OCI-LY1 (cell line): ENCODE measurements around the gene KAT2B.

Experiments
- H2AFZ ChIP-seq: fragments of 200-600 bp; sonication (generic), shearing (Covaris generic); 2 replicates; pipeline ENCODE4 v1.6.0; 2014; ENCODE audit warnings: antibody characterized with exemption, mild to moderate bottlenecking, low read length
- H3F3A ChIP-seq: fragments of 200-600 bp; sonication (generic), shearing (Covaris generic); 2 replicates; pipeline ENCODE4 v1.6.0; 2014; ENCODE audit warnings: mild to moderate bottlenecking, antibody characterized with exemption, low read length, moderate library complexity; ENCODE audit not compliant: insufficient read depth
- H3K27ac ChIP-seq: fragments of 200-600 bp; sonication (generic); 2 replicates; pipeline ENCODE4 v1.5.1; 2014; ENCODE audit warnings: low read length, mixed run types, mild to moderate bottlenecking, low read depth; ENCODE audit not compliant: poor library complexity, severe bottlenecking
- H3K27me3 ChIP-seq: fragments of 200-600 bp; sonication (generic); 2 replicates; pipeline ENCODE4 v1.6.0; 2014; ENCODE audit warnings: antibody characterized with exemption, mild to moderate bottlenecking, low read length, moderate library complexity; ENCODE audit not compliant: insufficient read depth
- H3K36me3 ChIP-seq: fragments of 200-600 bp; sonication (generic); 2 replicates; pipeline ENCODE4 v1.6.1; 2014; ENCODE audit warnings: mild to moderate bottlenecking, antibody characterized with exemption, low read length, moderate library complexity, mixed read lengths; ENCODE audit not compliant: insufficient read depth
- H3K4me1 ChIP-seq: fragments of 200-600 bp; sonication (generic); 2 replicates; pipeline ENCODE4 v1.5.1; 2014; ENCODE audit warnings: mild to moderate bottlenecking, low read length, moderate library complexity; ENCODE audit not compliant: insufficient read depth, severe bottlenecking
- H3K4me2 ChIP-seq: fragments of 200-600 bp; sonication (generic), shearing (Covaris generic); 2 replicates; pipeline ENCODE4 v1.6.1; 2014; ENCODE audit warnings: low read length
- H3K4me3 ChIP-seq: fragments of 200-600 bp; sonication (generic); 2 replicates; pipeline ENCODE4 v1.5.1; 2014; ENCODE audit warnings: low read length, low read depth, mild to moderate bottlenecking, mixed read lengths; ENCODE audit not compliant: poor library complexity, severe bottlenecking
- H3K79me2 ChIP-seq: fragments of 200-600 bp; shearing (Covaris generic); 2 replicates; pipeline ENCODE4 v1.6.1; 2016; ENCODE audit warnings: mixed run types, low read length, mixed read lengths; ENCODE audit not compliant: insufficient read depth
- H3K9ac ChIP-seq: fragments of 200-600 bp; sonication (generic), shearing (Covaris generic); 2 replicates; pipeline ENCODE4 v1.6.1; 2014; ENCODE audit warnings: mild to moderate bottlenecking, low read length, mixed read lengths
- H3K9me2 ChIP-seq: fragments of 200-600 bp; sonication (generic), shearing (Covaris generic); 2 replicates; pipeline ENCODE4 v1.6.1; 2014; ENCODE audit warnings: low read depth, mild to moderate bottlenecking, low read length, mixed read lengths
- H3K9me3 ChIP-seq: fragments of 200-600 bp; shearing (Covaris generic); 2 replicates; pipeline ENCODE4 v1.6.1; 2014; ENCODE audit warnings: low read length, mixed read lengths
- H4K20me1 ChIP-seq: fragments of 200-600 bp; sonication (generic), shearing (Covaris generic); 2 replicates; pipeline ENCODE4 v1.6.0; 2016; ENCODE audit warnings: mild to moderate bottlenecking, low read length; ENCODE audit not compliant: insufficient read depth
- EZH2 ChIP-seq: fragments of 200-600 bp; sonication (generic), shearing (Covaris generic); IDR thresholded peaks from 2 replicates; pipeline ENCODE4 v1.8.0; 2017; ENCODE audit warnings: borderline replicate concordance, mixed run types, mild to moderate bottlenecking, antibody characterized with exemption, low read length, moderate library complexity, mixed read lengths
- TF ChIP-seq, protein P1 (sequence below): fragments of 200-600 bp; sonication (generic), shearing (Covaris generic); IDR thresholded peaks from 2 replicates; pipeline ENCODE4 v1.5.1; 2017; ENCODE audit warnings: mild to moderate bottlenecking, antibody characterized with exemption, low read length, moderate library complexity, mixed read lengths

KAT2B gene

DNA sequence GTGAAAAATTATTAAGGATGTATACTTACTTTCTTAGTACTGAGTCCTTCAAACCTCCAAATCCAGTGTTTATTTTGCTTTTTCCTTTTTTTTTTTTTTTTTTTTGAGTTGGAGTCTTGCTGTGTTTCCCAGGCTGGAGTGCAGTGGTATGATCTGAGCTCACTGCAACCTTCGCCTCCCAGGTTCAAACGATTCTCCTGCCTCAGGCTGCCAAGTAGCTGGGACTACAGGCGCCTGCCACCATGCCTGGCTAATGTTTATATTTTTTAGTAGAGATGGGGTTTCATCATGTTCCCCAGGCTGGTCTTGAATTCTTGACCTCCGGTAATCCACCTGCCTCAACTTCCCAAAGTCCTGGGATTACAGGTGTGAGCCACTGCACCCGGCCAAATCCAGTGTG, 67.5 kb downstream of the KAT2B start:
- H3K9ac ChIP-seq: no peak overlapping the region
- no peaks in the 10 kb centered on the region for H3F3A ChIP-seq
- H3K4me1 ChIP-seq: no peaks in the 10 kb centered on the region
- no peaks in the 10 kb centered on the region for H3K79me2 ChIP-seq
- no peaks in the 10 kb centered on the region for H3K27me3 ChIP-seq
- H2AFZ ChIP-seq: no peak overlapping the region
- no peak overlapping the region for H3K27ac ChIP-seq
- no peak overlapping the region for H3K4me3 ChIP-seq
- TF ChIP-seq, protein P1, sequence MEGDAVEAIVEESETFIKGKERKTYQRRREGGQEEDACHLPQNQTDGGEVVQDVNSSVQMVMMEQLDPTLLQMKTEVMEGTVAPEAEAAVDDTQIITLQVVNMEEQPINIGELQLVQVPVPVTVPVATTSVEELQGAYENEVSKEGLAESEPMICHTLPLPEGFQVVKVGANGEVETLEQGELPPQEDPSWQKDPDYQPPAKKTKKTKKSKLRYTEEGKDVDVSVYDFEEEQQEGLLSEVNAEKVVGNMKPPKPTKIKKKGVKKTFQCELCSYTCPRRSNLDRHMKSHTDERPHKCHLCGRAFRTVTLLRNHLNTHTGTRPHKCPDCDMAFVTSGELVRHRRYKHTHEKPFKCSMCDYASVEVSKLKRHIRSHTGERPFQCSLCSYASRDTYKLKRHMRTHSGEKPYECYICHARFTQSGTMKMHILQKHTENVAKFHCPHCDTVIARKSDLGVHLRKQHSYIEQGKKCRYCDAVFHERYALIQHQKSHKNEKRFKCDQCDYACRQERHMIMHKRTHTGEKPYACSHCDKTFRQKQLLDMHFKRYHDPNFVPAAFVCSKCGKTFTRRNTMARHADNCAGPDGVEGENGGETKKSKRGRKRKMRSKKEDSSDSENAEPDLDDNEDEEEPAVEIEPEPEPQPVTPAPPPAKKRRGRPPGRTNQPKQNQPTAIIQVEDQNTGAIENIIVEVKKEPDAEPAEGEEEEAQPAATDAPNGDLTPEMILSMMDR: no peak
- no peak for TF ChIP-seq EZH2
- no peaks in the 10 kb centered on the region for H3K9me3 ChIP-seq
- H3K36me3 ChIP-seq: peaks cover 17% of the 10 kb centered on the region; the same call in 1 of the 2 replicates
- no peaks in the 10 kb centered on the region for H4K20me1 ChIP-seq
- H3K4me2 ChIP-seq: no peak overlapping the region
- H3K9me2 ChIP-seq: no peaks in the 10 kb centered on the region

DNA sequence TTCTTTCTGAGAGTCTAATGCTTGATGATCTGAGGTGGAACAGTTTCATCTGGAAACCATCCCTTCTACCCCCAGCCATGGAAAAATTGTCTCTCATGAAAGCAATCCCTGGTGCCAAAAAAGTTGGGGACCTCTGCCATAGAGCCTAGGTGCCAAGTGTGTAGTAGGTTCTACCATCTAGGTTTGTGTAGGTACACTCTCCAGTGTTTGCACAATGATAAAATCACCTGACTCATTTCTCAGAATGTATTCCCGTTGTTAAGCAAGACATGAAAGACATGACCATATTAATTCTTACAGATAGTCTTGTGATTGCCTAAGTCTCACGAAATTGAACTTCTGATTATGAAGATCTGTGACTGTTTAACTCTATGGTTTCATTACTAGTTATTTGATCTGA, 68.6 kb downstream of the KAT2B start:
- no peak overlapping the region for H3K4me2 ChIP-seq
- no peaks in the 10 kb centered on the region for H3K9me2 ChIP-seq

DNA sequence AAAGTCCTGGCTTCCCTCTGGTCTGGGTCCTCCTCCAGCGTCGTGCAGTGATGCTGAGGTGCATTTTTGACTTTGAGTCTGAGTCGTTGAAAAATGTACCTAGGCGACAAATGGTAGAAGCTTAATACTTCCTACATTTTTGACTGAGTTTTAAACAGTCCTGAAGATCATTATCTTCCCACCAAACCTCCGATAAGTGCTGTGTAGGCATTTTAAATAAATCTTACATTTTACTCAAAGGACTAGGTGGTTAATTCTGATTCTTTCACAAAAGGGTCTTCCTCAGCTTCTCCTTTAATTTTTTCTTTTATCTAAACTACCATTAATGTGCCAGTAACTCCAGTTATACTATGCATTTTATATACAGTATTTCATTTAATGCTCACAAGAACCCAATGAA, 70.6 kb downstream of the KAT2B start:
- peaks cover 34% of the 10 kb centered on the region for H3K36me3 ChIP-seq
- no peaks in the 10 kb centered on the region for H3F3A ChIP-seq
- H3K27ac ChIP-seq: no peak overlapping the region
- H4K20me1 ChIP-seq: no peaks in the 10 kb centered on the region
- no peak overlapping the region for H2AFZ ChIP-seq
- H3K79me2 ChIP-seq: no peaks in the 10 kb centered on the region
- TF ChIP-seq, protein P1: no peak
- TF ChIP-seq EZH2: no peak
- H3K9me2 ChIP-seq: no peaks in the 10 kb centered on the region
- H3K4me2 ChIP-seq: no peak overlapping the region
- H3K4me1 ChIP-seq: no peaks in the 10 kb centered on the region
- H3K9ac ChIP-seq: no peak overlapping the region
- H3K4me3 ChIP-seq: no peak overlapping the region
- no peaks in the 10 kb centered on the region for H3K9me3 ChIP-seq
- no peaks in the 10 kb centered on the region for H3K27me3 ChIP-seq

More for the DNA sequence above, 68.6 kb downstream of the KAT2B start:
- Histone ChIP-seq H3F3A (no peaks in the 10 kb centered on the region), H3K4me3 (no peak overlapping the region), H3K27ac (no peak overlapping the region), H3K36me3 (peaks cover 22% of the 10 kb centered on the region; the same call in 1 of the 2 replicates), H3K9me3 (no peaks in the 10 kb centered on the region), H3K9ac (no peak overlapping the region), H4K20me1 (no peaks in the 10 kb centered on the region), H3K4me1 (no peaks in the 10 kb centered on the region), H3K79me2 (no peaks in the 10 kb centered on the region), H2AFZ (no peak overlapping the region), H3K27me3 (no peaks in the 10 kb centered on the region)
- TF ChIP-seq EZH2: no peak
- TF ChIP-seq, protein P1: no peak
